Panc1 (cell line): ENCODE measurements around the gene WFDC2.

ENCODE experiments used
- CTCF ChIP-seq: fragments of 450-650 bp; IDR thresholded peaks from 2 replicates; pipeline ENCODE4 v1.5.1; 2017; ENCODE audit warnings: mild to moderate bottlenecking
- POLR2AphosphoS5 ChIP-seq: IDR thresholded peaks from 2 replicates; pipeline ENCODE4 v1.6.1; 2012; ENCODE audit warnings: mild to moderate bottlenecking, low read depth, low read length, moderate library complexity
- TF ChIP-seq, protein P1 (sequence below), 2 experiments: IDR thresholded peaks; 2 replicates each; pipeline ENCODE4 v1.6.1; 2011 to 2012; ENCODE audit warnings: low read depth in 2 of 2, control low read depth in 1 of 2, low read length in 1 of 2, mild to moderate bottlenecking in 1 of 2, moderate library complexity in 1 of 2; ENCODE audit not compliant: insufficient read depth in 1 of 2

DNA sequence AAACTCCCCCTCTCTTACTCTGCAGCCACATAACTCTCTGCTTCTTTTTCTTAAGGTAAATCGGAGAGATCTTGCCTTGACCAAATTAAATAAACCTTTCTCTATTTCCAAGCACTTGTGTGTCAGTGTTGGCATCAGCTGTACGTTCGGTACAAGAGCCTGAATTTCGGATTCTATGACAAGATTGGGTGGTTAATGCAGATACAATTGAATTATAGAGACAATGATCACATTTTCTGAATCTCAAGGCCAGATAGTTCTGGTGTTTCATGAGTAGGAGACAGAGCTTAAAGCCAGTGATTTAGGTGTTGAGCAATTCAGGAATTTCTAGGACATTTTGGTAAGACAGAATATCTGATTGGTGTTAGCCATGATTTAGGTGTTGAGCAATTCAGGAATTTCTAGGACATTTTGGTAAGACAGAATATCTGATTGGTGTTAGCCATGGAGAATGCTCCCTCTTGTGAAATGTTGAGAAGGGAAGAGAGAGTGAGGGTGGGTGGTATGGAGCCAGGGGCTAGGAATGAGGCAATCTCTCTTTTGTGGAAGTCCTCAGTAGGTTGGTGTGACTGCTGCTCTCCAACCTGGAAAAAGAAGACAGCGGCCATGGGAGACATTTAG, 40.8 kb downstream of the WFDC2 start:
- TF ChIP-seq CTCF = no peak
- TF ChIP-seq POLR2AphosphoS5 = no peak
- TF ChIP-seq, protein P1, sequence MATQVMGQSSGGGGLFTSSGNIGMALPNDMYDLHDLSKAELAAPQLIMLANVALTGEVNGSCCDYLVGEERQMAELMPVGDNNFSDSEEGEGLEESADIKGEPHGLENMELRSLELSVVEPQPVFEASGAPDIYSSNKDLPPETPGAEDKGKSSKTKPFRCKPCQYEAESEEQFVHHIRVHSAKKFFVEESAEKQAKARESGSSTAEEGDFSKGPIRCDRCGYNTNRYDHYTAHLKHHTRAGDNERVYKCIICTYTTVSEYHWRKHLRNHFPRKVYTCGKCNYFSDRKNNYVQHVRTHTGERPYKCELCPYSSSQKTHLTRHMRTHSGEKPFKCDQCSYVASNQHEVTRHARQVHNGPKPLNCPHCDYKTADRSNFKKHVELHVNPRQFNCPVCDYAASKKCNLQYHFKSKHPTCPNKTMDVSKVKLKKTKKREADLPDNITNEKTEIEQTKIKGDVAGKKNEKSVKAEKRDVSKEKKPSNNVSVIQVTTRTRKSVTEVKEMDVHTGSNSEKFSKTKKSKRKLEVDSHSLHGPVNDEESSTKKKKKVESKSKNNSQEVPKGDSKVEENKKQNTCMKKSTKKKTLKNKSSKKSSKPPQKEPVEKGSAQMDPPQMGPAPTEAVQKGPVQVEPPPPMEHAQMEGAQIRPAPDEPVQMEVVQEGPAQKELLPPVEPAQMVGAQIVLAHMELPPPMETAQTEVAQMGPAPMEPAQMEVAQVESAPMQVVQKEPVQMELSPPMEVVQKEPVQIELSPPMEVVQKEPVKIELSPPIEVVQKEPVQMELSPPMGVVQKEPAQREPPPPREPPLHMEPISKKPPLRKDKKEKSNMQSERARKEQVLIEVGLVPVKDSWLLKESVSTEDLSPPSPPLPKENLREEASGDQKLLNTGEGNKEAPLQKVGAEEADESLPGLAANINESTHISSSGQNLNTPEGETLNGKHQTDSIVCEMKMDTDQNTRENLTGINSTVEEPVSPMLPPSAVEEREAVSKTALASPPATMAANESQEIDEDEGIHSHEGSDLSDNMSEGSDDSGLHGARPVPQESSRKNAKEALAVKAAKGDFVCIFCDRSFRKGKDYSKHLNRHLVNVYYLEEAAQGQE (IDR thresholded peaks at IDR 0.05; ENCODE audit: insufficient read depth in 1 of 2, low read depth in 2 of 2, low read length in 1 of 2) = no peak
